ENCODE measurements around the gene EGFL6.

DNA sequence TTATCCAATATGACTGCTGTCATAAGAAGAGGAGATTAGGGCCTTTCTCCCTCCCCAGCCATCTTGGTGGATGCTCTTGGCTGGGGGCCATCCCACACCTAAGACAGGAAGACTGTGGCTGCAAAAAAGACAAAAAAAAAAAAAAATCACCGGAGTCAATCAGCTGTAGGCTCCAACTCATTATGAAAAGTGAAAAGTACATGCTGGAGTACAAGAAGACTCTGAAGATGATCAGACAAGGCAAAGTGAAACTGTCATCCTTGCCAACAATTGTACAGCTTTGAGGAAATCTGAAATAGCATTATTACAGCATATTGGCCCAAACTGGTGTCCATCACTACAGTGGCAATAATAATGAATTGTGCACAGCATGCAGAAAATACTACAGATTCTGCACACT lies 5.2 kb downstream of the EGFL6 start:
- TF ChIP-seq, protein P1, sequence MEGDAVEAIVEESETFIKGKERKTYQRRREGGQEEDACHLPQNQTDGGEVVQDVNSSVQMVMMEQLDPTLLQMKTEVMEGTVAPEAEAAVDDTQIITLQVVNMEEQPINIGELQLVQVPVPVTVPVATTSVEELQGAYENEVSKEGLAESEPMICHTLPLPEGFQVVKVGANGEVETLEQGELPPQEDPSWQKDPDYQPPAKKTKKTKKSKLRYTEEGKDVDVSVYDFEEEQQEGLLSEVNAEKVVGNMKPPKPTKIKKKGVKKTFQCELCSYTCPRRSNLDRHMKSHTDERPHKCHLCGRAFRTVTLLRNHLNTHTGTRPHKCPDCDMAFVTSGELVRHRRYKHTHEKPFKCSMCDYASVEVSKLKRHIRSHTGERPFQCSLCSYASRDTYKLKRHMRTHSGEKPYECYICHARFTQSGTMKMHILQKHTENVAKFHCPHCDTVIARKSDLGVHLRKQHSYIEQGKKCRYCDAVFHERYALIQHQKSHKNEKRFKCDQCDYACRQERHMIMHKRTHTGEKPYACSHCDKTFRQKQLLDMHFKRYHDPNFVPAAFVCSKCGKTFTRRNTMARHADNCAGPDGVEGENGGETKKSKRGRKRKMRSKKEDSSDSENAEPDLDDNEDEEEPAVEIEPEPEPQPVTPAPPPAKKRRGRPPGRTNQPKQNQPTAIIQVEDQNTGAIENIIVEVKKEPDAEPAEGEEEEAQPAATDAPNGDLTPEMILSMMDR (optimal IDR thresholded peaks at IDR 0.05 in 1 of 3, IDR thresholded peaks at IDR 0.05 in 1 of 3, conservative IDR thresholded peaks at IDR 0.05 in 1 of 3; ENCODE audit: extremely low read depth in 1 of 3, insufficient read depth in 2 of 3, low read length in 3 of 3), result no peak
- no peak for TF ChIP-seq EZH2 (IDR thresholded peaks at IDR 0.05; ENCODE audit: low read length)

All from keratinocyte (primary cell).